ENCODE measurements around the gene LHB. TPM values are rescaled to one million over a fixed set of nuclear protein-coding genes. Genes with fewer than 3 reads are reported as not detected.

The LHB gene
- total RNA-seq, 1 donor from 2014 or later: not detected

DNA sequence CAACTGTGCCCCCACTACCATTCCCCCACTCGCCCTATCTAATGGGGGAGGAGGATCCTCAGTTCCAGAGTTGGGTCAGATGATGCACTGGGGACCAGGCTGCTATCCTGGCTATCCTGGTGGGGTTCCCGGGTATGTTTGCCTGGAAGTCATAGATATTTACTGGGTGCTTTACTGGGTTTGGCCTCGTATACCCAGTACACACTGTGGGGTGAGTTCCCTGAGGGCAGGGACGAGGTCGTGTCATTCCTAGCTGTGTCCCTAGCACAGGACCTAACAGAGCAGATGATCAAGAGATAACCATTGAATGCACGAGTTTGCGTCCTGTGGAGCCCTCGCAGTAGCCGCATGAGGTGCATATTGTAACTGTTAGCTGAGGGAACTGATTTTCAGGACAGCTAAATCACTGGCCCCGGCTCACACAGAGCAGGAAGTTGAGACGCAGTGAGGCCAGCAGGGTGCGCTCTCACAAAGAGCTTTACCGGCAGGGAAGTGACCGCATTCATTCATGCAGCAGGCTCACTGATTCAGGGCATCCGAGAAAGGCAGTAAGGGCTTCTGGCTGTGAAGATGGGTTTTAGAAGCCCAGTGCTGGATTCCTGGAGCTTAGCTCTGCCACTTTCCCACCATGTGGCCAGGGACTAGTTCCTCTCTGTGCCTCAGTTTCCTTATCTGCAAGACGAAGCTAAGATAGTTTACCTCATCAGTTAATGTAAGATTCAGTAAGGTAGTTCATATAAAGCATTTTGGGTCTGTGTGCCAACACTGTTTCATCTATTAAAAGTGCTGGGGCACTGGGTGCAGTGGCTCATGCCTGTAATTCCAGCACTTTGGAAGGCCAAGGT lies 17.2 kb downstream of the LHB start:
- H3K9me3 Mint-ChIP-seq (ENCODE audit: unreplicated experiment): no peaks in the 10 kb centered on the region
- peaks cover 8% of the 10 kb centered on the region for H3K4me1 Mint-ChIP-seq (ENCODE audit: unreplicated experiment)
- no peak overlapping the region for H3K4me3 Mint-ChIP-seq (ENCODE audit: unreplicated experiment)
- no peak for DNase-seq (ENCODE audit: extremely low spot score, unreplicated experiment)
- H3K27ac Mint-ChIP-seq (ENCODE audit: unreplicated experiment): peak overlapping the region; percentile 9
- H3K36me3 Mint-ChIP-seq (ENCODE audit: unreplicated experiment): peaks cover 5% of the 10 kb centered on the region
- TF ChIP-seq, protein P1, sequence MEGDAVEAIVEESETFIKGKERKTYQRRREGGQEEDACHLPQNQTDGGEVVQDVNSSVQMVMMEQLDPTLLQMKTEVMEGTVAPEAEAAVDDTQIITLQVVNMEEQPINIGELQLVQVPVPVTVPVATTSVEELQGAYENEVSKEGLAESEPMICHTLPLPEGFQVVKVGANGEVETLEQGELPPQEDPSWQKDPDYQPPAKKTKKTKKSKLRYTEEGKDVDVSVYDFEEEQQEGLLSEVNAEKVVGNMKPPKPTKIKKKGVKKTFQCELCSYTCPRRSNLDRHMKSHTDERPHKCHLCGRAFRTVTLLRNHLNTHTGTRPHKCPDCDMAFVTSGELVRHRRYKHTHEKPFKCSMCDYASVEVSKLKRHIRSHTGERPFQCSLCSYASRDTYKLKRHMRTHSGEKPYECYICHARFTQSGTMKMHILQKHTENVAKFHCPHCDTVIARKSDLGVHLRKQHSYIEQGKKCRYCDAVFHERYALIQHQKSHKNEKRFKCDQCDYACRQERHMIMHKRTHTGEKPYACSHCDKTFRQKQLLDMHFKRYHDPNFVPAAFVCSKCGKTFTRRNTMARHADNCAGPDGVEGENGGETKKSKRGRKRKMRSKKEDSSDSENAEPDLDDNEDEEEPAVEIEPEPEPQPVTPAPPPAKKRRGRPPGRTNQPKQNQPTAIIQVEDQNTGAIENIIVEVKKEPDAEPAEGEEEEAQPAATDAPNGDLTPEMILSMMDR (IDR thresholded peaks at IDR 0.05): peak; percentile 73
- no peaks in the 10 kb centered on the region for H3K27me3 Mint-ChIP-seq (ENCODE audit: unreplicated experiment)

DNA sequence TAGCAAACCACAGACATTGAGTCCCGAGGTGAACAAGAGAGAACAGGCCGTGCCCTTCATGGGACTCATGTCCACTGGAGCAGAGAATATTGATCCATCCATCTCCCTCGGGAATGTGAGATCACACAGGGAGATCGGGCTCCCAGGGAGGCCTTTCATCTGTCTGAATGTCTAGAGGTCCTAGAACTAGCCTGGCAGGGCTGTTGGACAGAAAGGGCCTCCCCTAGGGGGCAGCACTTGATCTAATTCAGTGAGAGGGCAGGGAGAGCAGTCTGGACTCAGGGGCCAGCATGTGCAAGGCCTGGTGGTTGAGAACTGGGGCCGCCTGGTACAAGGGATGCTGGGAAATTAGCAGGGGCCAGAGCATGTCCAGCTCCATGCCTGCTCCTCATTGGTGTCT lies 18.9 kb downstream of the LHB start:
- H3K27ac Mint-ChIP-seq (ENCODE audit: unreplicated experiment): no peak overlapping the region
- H3K4me1 Mint-ChIP-seq (ENCODE audit: unreplicated experiment): peaks cover 17% of the 10 kb centered on the region
- DNase-seq (ENCODE audit: extremely low spot score, unreplicated experiment): no peak
- H3K27me3 Mint-ChIP-seq (ENCODE audit: unreplicated experiment): no peaks in the 10 kb centered on the region
- H3K36me3 Mint-ChIP-seq (ENCODE audit: unreplicated experiment): peaks cover 4% of the 10 kb centered on the region
- H3K9me3 Mint-ChIP-seq (ENCODE audit: unreplicated experiment): no peaks in the 10 kb centered on the region
- TF ChIP-seq, protein P1 (IDR thresholded peaks at IDR 0.05): peak; percentile 49
- no peak overlapping the region for H3K4me3 Mint-ChIP-seq (ENCODE audit: unreplicated experiment)

GRCh38 chr19:48994035-48994386 lies 22.9 kb downstream of the LHB start:
- Mint-ChIP-seq H3K27ac (ENCODE audit: unreplicated experiment) (peak overlapping the region; percentile 98), H3K9me3 (ENCODE audit: unreplicated experiment) (no peaks in the 10 kb centered on the region), H3K36me3 (ENCODE audit: unreplicated experiment) (peaks cover 7% of the 10 kb centered on the region), H3K4me3 (ENCODE audit: unreplicated experiment) (peak overlapping the region; percentile 94), H3K27me3 (ENCODE audit: unreplicated experiment) (no peaks in the 10 kb centered on the region), H3K4me1 (ENCODE audit: unreplicated experiment) (peaks cover 25% of the 10 kb centered on the region)
- TF ChIP-seq, protein P1 (IDR thresholded peaks at IDR 0.05): no peak
- DNase-seq (ENCODE audit: extremely low spot score, unreplicated experiment): no peak

GRCh38 chr19:48993175-48994034 lies 23.5 kb downstream of the LHB start, which contains the start of the genes GYS1 and RUVBL2:
Gene GYS1, minus strand, starts transcription at chr19:48993309. Its CDS starts 197 bp downstream, at chr19:48993112.
Gene RUVBL2, plus strand, starts transcription at chr19:48993887. Its CDS starts 25 bp downstream, at chr19:48993912.
- DNase-seq (ENCODE audit: extremely low spot score, unreplicated experiment): peak; percentile 100
- TF ChIP-seq, protein P1 (IDR thresholded peaks at IDR 0.05): peak; percentile 99
- Mint-ChIP-seq H3K9me3 (ENCODE audit: unreplicated experiment) (no peaks in the 10 kb centered on the region), H3K4me3 (ENCODE audit: unreplicated experiment) (peak within 1 kb of the TSS; percentile 94), H3K27me3 (ENCODE audit: unreplicated experiment) (no peaks in the 10 kb centered on the region), H3K4me1 (ENCODE audit: unreplicated experiment) (peaks cover 25% of the 10 kb centered on the region), H3K36me3 (ENCODE audit: unreplicated experiment) (peaks cover 7% of the 10 kb centered on the region), H3K27ac (ENCODE audit: unreplicated experiment) (peak within 1 kb of the TSS; percentile 98)
